Measurements from ENCODE around the gene UNC13D. TPM values are rescaled to one million over a fixed set of nuclear protein-coding genes. Genes with fewer than 3 reads are reported as not detected.

UNC13D gene
- total and polyA plus RNA-seq, 9 of the 15 experiments (the other 6 are each of a cell fraction or from before 2014, with no cell fraction given), result 0.86 to 244 (median 69.2) TPM

- TF ChIP-seq CTCF (IDR thresholded peaks at IDR 0.05 in 2 of 3, conservative IDR thresholded peaks at IDR 0.05 in 1 of 3; ENCODE audit: insufficient read depth in 2 of 3, low read depth in 1 of 3, low read length in 3 of 3) (no peak), NELFE (IDR thresholded peaks at IDR 0.05; ENCODE audit: insufficient read depth, insufficient read length) (no peak), PCBP2 (IDR thresholded peaks at IDR 0.05; ENCODE audit: low read depth, low read length, poor library complexity, severe bottlenecking) (no peak), ZNF584 (CRISPR knock-in tag; IDR thresholded peaks at IDR 0.05; ENCODE audit: low read depth) (peak; percentile 89), CBX5 (IDR thresholded peaks at IDR 0.05; ENCODE audit: borderline replicate concordance, low read depth) (no peak), NFE2L1 (tag; IDR thresholded peaks at IDR 0.05; ENCODE audit: borderline replicate concordance, low read depth) (no peak), ZBTB26 (CRISPR knock-in tag; IDR thresholded peaks at IDR 0.05) (no peak), ZNF695 (CRISPR knock-in tag; IDR thresholded peaks at IDR 0.05) (no peak), ZNF699 (CRISPR knock-in tag; IDR thresholded peaks at IDR 0.05; ENCODE audit: insufficient replicate concordance) (no peak), ZKSCAN3 (CRISPR knock-in tag; IDR thresholded peaks at IDR 0.05) (no peak), RBBP5 (IDR thresholded peaks at IDR 0.05; ENCODE audit: borderline replicate concordance, insufficient read depth, low read length, poor library complexity, severe bottlenecking) (no peak), ILK (tag; IDR thresholded peaks at IDR 0.05; ENCODE audit: borderline replicate concordance, low read depth) (no peak), SMAD4 (CRISPR knock-in tag; conservative IDR thresholded peaks at IDR 0.05) (no peak), PTBP1 (IDR thresholded peaks at IDR 0.05; ENCODE audit: low read depth, low read length) (no peak), RBM17 (IDR thresholded peaks at IDR 0.05; ENCODE audit: borderline replicate concordance, low read depth, low read length) (no peak), ID3 (CRISPR knock-in tag; IDR thresholded peaks at IDR 0.05) (no peak), ID3 (tag; IDR thresholded peaks at IDR 0.05) (no peak), TRIM24 (IDR thresholded peaks at IDR 0.05) (no peak), POLR2A (conservative IDR thresholded peaks at IDR 0.05) (peak; percentile 29; the same call in 1 of the 2 replicates), NR0B1 (IDR thresholded peaks at IDR 0.05; ENCODE audit: partially characterized antibody) (no peak), ZNF57 (CRISPR knock-in tag; IDR thresholded peaks at IDR 0.05) (no peak), C11orf30 (IDR thresholded peaks at IDR 0.05; ENCODE audit: low read depth) (peak; percentile 74), HINFP (tag; conservative IDR thresholded peaks at IDR 0.05; ENCODE audit: low read depth) (peak; percentile 95)
These were observed 59.7 kb downstream of the UNC13D start, which contains the start of gene UNK (continued) for GRCh38 chr17:75784473-75785015.
